ENCODE results near the gene C1orf52. TPM values are rescaled to one million over a fixed set of nuclear protein-coding genes. Genes with fewer than 3 reads are reported as not detected.

Gene C1orf52
- polyA plus RNA-seq, 5 donors: 46.5 to 70.6 (median 53.2) TPM

DNA sequence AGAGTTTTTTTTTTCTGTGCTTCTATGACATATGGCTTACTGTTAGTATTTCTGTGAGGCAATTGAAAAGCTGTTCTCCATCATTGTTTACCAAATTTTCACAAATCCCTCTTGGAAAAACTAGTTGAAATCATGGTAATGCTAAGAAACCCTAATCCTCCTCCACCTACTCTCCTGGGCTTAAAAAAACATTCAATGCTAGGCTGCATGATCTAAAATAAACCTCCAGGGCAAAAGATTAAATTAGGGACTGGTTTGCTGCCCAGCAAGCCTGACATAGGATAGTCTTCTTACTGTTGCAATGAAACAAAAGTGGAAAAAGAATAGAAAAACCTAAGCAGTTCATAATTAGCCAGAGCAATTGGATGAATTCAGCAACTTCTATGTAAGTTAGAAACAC, 16.1 kb downstream of the C1orf52 start:
- no peak for DNase-seq

DNA sequence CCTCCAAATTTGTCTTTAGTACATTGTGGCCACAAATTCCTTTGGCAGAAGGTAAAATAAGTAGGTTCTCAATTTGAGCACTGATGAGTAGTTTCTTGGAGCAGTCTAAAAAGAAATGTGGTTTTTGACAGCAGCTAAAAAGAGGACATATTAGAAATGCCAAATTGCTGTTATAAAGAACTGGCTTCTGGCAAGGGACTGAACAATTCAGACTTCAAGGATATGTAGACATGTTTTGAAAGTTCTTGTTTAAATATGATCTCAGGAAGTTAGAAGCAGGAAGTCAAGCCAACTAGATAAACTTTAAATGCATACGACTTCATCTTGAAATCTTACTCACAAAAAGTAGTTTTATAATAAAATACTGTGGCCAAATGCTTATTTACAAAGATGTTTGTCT, 18.8 kb downstream of the C1orf52 start:
- no peak for DNase-seq

DNA sequence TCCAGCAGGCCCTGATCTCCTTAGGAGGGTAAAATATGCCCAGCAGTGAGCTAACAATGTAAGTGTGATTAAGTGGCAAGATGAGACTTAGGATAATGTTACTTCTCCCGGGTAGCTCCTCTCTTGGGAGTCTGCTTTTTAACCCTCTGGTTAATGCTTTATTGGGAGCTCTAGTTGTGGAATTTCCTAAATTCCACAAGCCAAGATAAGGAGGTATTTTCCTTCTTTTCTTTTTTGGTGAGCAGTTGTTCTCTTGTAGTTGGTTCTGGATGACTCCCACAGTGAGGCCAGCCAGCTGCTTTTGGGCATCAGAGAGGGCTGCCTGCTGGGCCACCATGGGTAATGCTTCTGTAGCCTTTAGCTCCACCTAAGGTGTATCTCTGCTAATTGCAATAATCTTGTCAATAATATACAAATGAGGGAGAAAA, 19.3 kb downstream of the C1orf52 start:
- DNase-seq: no peak

DNA sequence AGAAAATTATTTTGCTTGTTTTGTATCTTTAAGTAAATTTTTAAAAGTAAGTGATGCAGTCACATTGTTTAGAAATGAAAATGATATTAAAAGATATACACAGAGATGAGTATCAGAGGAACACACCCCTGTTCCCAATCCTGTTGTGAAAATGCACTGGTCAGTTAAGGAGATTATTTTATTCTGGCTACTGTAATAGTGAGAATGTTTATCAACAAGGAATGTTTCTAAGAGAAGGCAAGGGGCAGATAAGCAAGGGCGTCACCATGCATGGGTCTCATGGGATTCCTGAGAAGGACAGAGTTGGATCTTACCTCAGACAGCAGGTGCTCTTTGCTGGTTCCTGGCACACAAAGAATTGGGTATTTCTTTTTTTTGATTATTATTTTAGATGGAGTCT, 21.8 kb downstream of the C1orf52 start:
- no peak for DNase-seq

DNA sequence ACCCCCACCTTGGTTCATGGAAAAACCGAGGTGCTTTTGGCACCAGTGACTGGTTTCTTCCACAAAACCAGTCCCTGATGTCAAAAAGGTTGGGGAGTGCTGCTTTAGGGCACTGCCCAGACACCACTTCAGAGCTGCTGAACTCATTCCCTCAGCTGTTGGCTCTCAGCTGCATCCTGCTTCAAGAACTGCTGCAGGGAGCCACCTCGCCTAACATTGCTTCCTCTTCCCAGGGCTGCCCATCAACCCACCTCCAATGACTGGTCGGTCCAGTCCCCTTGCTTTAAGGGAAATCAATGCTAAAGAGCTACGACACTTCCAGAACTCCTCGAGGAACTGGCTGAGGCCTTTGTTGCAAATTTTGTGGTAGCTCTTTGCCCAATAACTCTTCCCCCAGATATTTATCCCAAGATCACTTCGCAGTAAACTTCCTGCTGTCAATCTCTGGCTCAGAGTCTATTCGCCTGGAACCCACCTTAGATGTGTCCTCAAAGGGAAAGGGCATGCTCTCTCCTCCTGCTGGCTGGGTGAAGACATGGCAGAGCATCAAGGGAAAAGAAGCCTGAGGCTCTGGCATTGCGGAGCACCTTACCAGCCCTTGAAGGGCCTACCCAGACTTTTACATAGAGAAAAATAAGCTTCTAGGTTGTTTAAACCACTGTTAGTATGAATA, 29.0 kb downstream of the C1orf52 start:
- no peak for DNase-seq

DNA sequence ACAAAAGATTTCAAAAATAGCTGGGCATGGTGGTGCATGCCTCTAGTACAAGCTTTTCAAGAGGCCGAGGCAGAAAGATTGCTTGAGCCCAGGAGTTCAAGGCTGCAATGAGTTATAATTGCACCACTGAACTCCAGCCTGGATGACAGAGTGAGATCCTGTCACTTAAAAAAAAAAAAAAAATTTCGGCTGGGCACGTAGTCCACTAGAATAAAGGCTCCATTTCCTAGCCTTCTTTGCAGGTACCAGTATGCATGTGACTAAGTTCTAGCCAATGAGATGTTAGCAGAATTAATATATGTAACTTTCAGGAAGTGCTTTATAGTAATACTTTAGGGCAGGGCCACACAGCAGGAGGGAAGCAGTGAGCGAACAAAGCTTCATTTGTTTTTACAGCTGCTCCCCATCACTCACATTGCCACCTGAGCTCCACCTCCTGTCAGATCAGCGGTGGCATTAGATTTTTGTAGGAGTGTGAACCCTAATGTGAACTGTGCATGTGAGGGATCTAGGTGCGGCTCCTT, 29.8 kb downstream of the C1orf52 start:
- no peak for DNase-seq

DNA sequence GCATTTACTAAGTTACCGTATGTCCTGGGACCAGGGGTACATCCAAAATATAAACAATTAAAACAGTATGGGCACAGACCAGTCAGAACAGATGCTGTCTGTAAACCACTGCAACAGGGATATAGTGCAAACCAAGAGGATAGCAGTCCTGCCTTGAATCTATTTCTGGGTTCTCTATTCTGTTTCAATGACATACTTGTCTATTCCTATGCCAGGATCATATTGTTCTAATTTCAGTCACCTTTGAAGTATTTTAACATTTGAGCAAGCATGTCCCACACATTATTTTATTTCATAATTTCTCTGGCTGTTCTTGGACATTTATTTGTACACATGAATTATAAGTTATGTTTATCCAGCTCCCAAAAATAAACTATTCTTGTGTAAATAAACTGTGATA, 30.5 kb downstream of the C1orf52 start:
- DNase-seq: no peak

DNA sequence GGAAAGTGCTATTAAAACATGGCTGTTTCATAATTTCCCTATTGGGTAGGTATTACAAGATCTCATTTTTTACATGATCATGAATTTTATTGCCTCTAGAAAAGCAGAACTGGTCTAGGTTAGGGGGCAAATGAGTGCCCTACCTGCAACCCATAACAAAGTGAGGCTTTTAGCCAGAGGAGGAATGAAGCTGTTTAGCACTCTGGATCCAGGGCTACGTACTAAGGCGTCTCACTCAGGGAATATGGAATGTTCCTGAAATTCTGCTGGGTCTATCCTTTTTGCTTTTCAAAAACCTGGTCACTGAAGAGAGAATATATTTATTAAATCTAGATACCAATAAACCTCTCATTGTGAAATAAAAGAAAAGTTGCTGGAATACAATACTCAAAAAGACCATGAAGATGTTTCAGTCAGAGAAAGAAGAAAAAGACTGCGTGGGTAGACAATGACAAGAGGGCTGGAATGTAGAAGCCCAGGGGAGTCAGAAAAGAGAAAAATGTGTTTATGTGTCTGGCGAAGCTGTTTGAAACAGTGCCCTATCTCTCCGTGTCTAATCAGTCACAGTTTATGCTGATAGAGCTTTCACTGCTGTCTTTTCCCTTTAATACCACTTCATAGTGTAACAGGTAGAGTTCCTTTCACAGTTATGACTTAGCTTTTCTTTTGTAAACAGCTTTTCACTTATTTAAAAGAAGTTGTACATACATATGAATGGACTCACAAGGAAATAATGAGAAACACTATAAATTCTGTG, 33.7 kb downstream of the C1orf52 start:
- no peak for DNase-seq

DNA sequence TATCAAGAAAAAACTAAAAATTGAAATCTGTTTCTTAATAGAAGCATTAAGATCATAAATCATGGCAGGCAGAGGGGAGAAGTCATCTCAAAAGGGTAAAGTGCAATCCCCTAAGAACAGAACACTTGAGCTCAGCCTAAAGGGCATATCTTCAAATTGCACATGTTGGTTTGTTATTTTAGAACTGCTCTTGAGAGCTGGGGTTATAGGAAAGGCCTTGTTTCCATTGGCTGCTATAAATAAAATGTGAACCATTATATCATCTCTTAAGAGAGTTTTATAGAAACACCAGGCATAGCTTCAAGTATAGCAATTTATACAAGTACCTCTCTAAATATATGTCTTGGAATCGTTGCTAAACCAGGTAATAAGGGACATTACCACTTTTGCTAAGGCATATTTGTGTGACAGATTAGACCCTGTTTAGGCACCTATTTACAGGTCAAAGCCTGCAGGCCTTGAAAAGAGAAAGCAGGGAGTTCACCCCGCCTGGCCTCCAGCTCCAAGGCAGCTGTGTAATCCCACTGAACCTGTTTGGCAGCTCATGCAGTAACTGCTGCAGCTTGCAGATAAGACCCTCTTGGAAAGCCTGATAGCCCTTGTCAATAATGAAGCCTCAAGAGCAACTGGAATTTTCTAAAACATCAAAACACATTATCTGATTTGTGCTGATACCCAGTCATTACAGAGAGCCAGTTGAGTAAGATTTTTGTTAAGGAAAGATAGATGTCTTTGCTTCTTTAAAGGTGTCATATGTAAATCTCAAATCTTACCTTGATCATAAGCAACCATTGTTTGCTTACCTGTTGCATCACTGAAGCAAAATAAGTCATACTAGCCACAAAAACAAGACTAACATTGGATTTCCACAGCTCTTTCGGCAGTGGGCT, 34.5 kb downstream of the C1orf52 start:
- DNase-seq: peak; percentile 66 to 67

DNA sequence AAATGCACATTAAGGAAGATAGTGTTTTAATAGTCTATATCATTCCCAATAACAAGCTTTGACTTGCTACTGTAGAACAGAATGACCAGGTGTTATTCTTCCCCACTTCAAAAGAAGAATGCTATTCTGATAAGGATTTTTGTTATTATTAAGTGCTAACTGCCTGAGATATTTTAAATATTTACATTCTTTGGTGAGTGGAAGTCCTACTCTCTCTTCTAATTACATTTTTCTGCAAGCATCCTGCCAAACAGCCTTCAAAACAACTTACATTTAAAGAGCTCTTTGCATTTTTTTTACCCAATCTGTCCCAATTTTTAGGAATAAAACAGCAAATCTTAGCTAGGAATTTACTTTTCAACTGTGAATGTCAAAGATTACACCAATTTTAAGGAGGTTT, 35.2 kb downstream of the C1orf52 start:
- peak in 1 of 2 donors; percentile 73 for DNase-seq

DNA sequence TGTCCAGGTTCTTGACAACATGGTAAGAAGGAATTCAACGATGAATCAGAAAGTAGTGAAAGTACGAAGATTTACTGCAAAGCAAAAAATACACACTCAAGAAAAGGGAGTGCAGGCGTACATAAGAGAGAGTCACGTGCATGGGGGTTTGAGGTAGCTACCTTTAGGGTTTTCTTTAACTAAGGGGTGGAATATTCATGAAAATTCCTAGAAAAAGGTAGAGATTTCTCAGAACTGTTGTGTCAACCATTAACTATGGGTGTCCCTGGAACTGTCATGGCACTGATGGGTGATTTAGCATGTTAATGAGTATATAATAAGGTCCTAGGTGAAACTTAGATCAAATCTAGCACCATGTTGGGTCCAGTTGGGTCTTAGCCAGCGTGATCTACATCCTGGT, 36.1 kb downstream of the C1orf52 start:
- DNase-seq: no peak

DNA sequence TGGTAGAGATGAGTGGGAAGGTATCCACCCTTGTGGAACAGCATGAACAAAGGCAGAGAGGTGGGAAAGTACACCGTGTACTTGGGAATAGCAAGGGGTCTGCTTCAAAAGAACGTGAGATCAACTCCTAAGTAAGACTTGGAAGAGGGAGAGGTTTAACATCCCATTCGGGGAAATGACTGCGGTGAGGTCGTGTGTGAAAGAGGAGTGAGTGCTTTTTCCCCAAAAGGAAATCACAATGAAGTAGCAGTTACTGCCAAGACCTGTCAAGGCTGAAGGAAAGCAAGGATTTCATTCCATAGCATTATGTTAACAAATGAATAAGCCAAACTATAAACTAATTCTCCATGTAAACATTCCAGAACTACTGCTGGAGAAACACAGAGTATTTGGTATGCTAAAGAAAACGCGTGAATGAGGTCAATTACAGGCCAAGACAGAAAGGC, 38.7 kb downstream of the C1orf52 start:
- DNase-seq: no peak

DNA sequence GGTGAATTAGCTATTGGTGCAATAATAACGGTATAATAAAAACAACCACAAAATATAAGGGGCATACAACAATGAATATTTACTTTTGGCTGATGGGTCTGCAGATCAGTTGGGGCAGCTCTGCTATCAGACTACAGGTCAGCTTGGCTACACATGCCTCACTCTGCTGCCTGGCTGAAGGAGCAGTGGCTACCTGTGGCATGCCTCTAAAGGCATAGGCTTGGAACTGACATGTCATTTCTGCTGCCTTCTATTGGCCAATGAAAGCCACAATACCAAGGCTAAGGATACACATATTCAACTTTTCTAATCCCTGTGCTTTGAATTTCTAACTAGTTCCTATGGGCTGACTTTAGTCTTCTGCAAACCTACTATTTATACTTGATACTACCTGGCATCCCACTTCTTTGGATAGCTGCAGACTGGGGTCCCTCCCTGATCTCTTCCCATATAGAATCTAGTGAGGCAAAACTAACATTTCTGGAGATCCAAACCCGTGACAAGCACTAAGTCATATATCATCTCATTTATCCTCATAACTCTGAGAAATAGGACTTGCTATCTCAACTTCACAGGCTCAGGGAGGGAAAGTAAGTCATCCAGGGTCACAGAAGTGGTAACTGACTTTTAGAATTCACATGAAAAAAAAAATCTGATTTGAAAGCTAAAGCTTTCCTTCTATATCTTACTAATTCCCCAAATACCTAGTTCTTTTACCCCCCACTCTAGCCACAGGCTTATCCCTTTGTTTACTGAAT, 39.4 kb downstream of the C1orf52 start:
- DNase-seq: no peak

DNA sequence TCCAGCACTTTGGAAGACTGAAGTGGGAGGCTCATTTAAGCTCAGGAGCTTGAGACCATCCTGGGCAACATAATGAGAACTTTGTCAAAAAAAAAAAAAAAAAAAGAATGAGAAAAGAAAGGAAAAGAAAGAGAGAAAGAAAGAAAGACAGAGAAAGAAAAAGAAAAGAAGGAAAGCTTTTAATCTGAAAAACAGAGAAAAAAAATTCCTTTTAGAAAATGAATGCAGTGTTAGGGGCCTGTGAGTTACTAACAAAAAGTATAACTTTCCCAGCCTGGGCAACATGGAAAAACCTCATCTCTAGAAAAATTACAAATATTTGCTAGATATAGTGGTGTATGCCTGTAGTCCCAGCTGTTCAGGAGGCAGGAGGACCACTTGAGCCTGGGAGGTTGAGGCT, 42.8 kb downstream of the C1orf52 start:
- DNase-seq: no peak

DNA sequence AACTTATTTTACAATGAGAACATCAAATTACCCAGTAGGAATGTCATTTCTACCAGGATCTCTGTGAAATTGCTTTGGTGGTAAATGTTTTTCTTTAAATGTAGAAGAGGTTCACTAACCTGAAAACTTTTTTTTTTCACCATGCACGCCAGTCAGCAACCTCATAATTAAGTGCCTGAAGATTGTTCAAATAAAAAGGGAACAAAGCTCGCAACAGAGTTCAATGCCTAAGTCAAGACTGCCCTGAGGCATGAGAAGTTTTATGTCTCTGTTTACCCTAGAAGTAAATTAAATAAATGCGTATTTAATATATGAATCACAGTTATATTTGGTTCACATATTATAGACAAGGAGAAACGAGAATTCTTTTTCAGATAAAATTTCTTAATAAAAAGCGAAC, 44.8 kb downstream of the C1orf52 start:
- no peak for DNase-seq

DNA sequence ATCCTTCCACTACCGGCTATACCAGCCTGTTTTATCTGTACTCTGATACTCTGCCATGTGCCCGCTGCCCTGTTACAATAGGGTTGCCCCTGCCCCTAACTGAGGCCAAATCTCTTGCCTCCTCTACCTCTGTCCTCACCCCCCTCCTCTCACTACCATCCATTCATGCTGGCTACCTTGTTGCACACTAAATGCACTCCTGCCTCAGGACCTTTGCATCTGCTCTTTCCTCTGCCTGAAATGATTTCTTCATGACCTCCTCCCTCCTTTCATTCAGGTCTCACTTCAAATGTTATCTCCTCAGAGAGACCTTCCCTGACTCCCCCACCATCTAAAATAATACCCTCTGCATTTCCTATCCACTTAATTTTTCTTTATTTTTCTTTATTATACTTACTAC, 51.0 kb downstream of the C1orf52 start:
- DNase-seq: no peak

DNA sequence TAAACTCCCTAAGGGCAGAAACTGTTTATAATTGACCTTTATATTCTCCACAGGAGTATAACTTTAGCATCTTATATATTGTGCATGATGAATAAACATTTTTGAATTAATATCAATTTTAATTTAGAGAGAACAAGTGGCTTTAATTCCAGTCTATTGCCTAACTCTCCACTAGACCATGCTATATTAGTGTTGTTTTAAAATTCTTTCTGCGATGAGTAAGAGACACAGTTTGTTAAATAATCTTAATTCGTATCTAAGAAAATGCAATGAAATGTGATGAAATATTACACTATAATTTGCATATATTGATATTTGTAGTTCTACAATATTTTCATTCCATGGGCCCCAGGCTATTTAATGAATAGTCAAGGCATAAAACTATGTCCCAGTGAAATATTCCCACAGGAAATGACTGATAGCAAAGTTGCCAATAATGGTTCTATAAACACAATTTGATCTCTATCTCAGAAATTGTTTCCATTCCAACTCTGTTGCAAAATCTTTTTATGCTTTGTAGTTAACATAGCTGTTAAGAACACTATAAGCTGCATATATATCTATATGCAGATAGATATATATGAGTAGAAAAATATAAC, 55.8 kb downstream of the C1orf52 start:
- no peak for DNase-seq

DNA sequence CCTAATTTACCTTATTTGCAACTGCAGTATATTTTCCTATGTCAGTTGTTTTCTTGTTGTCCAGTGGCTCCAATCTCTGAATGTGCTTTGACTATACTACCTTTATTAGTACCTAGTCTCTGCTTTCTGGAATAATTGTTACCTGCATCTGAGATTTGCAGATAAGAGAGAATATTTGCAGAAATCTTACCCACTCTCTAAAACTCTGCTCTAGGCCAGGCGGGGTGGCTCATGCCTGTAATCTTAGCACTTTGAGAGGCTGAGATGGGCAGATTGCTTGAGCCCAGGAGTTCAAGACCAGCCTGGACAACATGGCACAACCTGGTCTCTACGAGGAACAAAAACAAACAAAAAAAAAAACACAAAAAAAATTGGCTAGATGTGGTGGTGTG, 56.6 kb downstream of the C1orf52 start:
- no peak for DNase-seq

DNA sequence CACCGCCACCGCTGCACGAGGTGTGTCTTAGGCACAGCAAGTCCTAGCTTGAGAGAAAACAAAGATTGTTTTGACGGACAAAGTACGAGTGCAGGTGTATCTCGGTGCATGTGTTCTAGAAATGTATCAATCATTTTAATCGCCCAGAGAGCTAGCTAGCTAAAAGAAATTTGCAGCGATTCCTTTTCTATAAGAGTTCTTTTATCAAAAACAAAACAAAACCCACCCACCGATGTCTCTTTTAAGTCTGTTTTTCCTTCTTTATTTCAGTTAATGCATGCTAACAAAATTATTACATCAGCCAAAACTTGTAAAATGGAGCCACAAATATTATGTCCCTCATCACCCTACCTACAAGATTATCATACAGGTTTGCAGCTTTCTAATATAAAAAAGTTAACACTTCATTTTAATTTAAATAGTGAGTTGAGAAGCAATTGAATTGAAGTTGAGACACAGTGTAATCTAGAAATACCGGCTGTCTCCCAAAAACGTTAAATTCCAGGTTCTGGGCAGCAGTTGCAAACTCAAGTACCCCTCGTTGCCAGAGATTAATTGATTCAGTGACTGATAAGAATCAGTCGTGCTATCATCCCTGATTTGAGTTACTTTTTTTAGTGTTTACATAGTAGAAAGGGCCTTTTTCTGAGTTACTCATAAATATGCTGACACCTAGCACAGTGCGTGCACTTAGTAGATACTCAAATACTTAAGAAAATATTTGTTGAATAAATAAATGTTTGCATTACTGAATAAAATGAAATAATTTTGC, 57.2 kb downstream of the C1orf52 start:
- no peak for DNase-seq
